Endothelial cell of umbilical vein (primary cell): ENCODE results near the gene OVOL3. TPM values are rescaled to one million over a fixed set of nuclear protein-coding genes. Genes with fewer than 3 reads are reported as not detected.

Experiments
- BruUV-seq: library from RNA; stranded (reverse); fragments of 400-500 nt; replicated peaks from 2 replicates; lab custom pipeline; 2021; lab: Mats Ljungman, UMichigan
- CTCF ChIA-PET: fragments of 300-600, 350-600 bp; sonication (Branson Sonifier 250); formaldehyde crosslinking; loops from one replicate; lab custom pipeline; 2021; ENCODE audit warnings: antibody characterized with exemption, inconsistent platforms; lab: Charles Lee
- POLR2A ChIA-PET: fragments of 300-600, 350-600 bp; sonication (Branson Sonifier 250); formaldehyde crosslinking; loops from one replicate; lab custom pipeline; 2021; ENCODE audit warnings: antibody characterized with exemption, inconsistent platforms; lab: Charles Lee
- DNase-seq: peaks from one replicate; pipeline ENCODE4 v3.0.0-alpha.2; 2011; ENCODE audit warnings: low read depth, low spot score
- FAIRE-seq: peaks from 2 replicates; lab custom pipeline; 2011; peaks lifted over from hg19 to GRCh38; lab: Jason Lieb, UNC
- H2AFZ ChIP-seq: 2 replicates; pipeline ENCODE4 v1.6.0; 2012; ENCODE audit warnings: low read depth, low read length, control low read depth, inconsistent platforms
- H3K27ac ChIP-seq: 2 replicates; pipeline ENCODE4 v1.5.1; 2011; ENCODE audit warnings: low read depth, mild to moderate bottlenecking, control low read depth, low read length, moderate library complexity; ENCODE audit not compliant: insufficient read depth
- H3K27me3 ChIP-seq, 2 experiments: 2 replicates each; pipeline versions ENCODE4 v1.6.0 to v1.6.1; 2011; ENCODE audit warnings: low read length in 2 of 2, mixed read lengths in 1 of 2; ENCODE audit not compliant: control insufficient read depth in 2 of 2, insufficient read depth in 2 of 2
- H3K36me3 ChIP-seq, 2 experiments: 2 replicates in 1 of 2; 3 replicates in 1 of 2; pipeline ENCODE4 v1.5.1; 2011; ENCODE audit warnings: low read length in 2 of 2, mild to moderate bottlenecking in 1 of 2, moderate library complexity in 1 of 2; ENCODE audit not compliant: control insufficient read depth in 2 of 2, insufficient read depth in 2 of 2; ENCODE audit errors: extremely low read depth in 1 of 2
- H3K4me1 ChIP-seq: 3 replicates; pipeline ENCODE4 v1.5.1; 2011; ENCODE audit warnings: mild to moderate bottlenecking, low read length; ENCODE audit not compliant: control insufficient read depth, insufficient read depth; ENCODE audit errors: extremely low read depth
- H3K4me2 ChIP-seq: 2 replicates; pipeline ENCODE4 v1.6.1; 2011; ENCODE audit warnings: low read length, control low read depth, mixed read lengths; ENCODE audit not compliant: insufficient read depth
- H3K4me3 ChIP-seq, 3 experiments: fragments of 200-600 bp in 1 of 3; sonication (generic), shearing (Covaris generic) in 1 of 3; replicated peaks in 1 of 3; 2 replicates each; pipeline ENCODE4 v1.5.1; 2011 to 2016; ENCODE audit warnings: control low read depth in 3 of 3, low read length in 3 of 3, mild to moderate bottlenecking in 2 of 3, inconsistent platforms in 1 of 3, low read depth in 1 of 3, moderate library complexity in 1 of 3; ENCODE audit not compliant: insufficient read depth in 1 of 3
- H3K79me2 ChIP-seq: 2 replicates; pipeline ENCODE4 v1.6.0; 2012; ENCODE audit warnings: low read length, inconsistent platforms; ENCODE audit not compliant: control insufficient read depth, insufficient read depth
- H3K9ac ChIP-seq: replicated peaks from 2 replicates; pipeline ENCODE3; 2011; ENCODE audit warnings: low read length, control low read depth; ENCODE audit not compliant: insufficient read depth; ENCODE audit errors: extremely low read depth
- H3K9me1 ChIP-seq: replicated peaks from 3 replicates; pipeline ENCODE4 v1.6.0; 2011; ENCODE audit warnings: mild to moderate bottlenecking, low read length; ENCODE audit not compliant: control insufficient read depth, insufficient read depth; ENCODE audit errors: extremely low read depth
- H3K9me3 ChIP-seq: replicated peaks from 2 replicates; pipeline ENCODE4 v1.5.1; 2012; ENCODE audit warnings: low read length, inconsistent platforms; ENCODE audit not compliant: control insufficient read depth, insufficient read depth
- H4K20me1 ChIP-seq: replicated peaks from 2 replicates; pipeline ENCODE3; 2011; ENCODE audit warnings: mild to moderate bottlenecking, low read length; ENCODE audit not compliant: control insufficient read depth, insufficient read depth; ENCODE audit errors: extremely low read depth
- EZH2 ChIP-seq: IDR thresholded peaks from 2 replicates; pipeline ENCODE4 v1.6.1; 2012; ENCODE audit warnings: borderline replicate concordance, low read depth, mild to moderate bottlenecking, moderate library complexity, low read length, inconsistent platforms; ENCODE audit not compliant: severe bottlenecking
- FOS ChIP-seq: IDR thresholded peaks from 2 replicates; pipeline ENCODE4 v1.6.1; 2011; ENCODE audit warnings: mild to moderate bottlenecking, low read length, moderate library complexity, borderline replicate concordance; ENCODE audit not compliant: insufficient read depth
- GATA2 ChIP-seq: IDR thresholded peaks from 2 replicates; pipeline ENCODE4 v1.7.0; 2011; ENCODE audit warnings: low read depth, mild to moderate bottlenecking, moderate library complexity, mixed read lengths, low read length; ENCODE audit not compliant: insufficient read length, insufficient read depth
- JUN ChIP-seq: IDR thresholded peaks from 2 replicates; pipeline ENCODE4 v1.6.1; 2011; ENCODE audit warnings: borderline replicate concordance, low read depth; ENCODE audit not compliant: insufficient read length, insufficient read depth
- MAX ChIP-seq: IDR thresholded peaks from 2 replicates; pipeline ENCODE4 v1.6.1; 2011; ENCODE audit not compliant: insufficient read depth, insufficient read length
- MYC ChIP-seq: IDR thresholded peaks from one replicate; pipeline ENCODE4 v1.6.1; 2011; ENCODE audit warnings: mild to moderate bottlenecking, low read depth, low read length
- POLR2A ChIP-seq: IDR thresholded peaks from 2 replicates; pipeline ENCODE4 v1.6.1; 2012; ENCODE audit warnings: low read depth, mild to moderate bottlenecking, control low read depth, low read length
- POLR2AphosphoS5 ChIP-seq: IDR thresholded peaks from 2 replicates; pipeline ENCODE4 v1.6.1; 2012; ENCODE audit warnings: low read depth, mild to moderate bottlenecking, control low read depth, low read length, moderate library complexity; ENCODE audit not compliant: insufficient read depth
- dilution Hi-C: fragments of 300-500 bp; cut with MboI; formaldehyde crosslinking; loops from one replicate; pipeline ENCODE4 v1.15.0; 2019; ENCODE audit warnings: low sequenced_read_pairs; ENCODE audit not compliant: extremely low pct_ligation_motif_present
- intact Hi-C: fragments of 100-400 bp; cut with micrococcal nuclease; formaldehyde crosslinking; loops from one replicate; pipeline ENCODE4 v1.10.0; 2022
- polyA plus RNA-seq, 4 experiments: library from polyadenylated mRNA; depleted of rRNA in 3 of 4; stranded (reverse) in 3 of 4; unstranded in 1 of 4; fragments of >200 nt; gene quantifications; 2 replicates each; pipeline versions ENCODE4 v1.2.1 to v1.2.3, GENCODE V29; 2011 to 2012; ENCODE audit warnings: missing spikeins in 1 of 4
- total RNA-seq: library from RNA; stranded (reverse); gene quantifications from 2 replicates; pipeline ENCODE4 v1.2.3, GENCODE V29; 2021

OVOL3 gene
- total and polyA plus RNA-seq, 2 donors (not counting 3 experiments of a cell fraction or from before 2014, with no cell fraction given), result not detected

DNA sequence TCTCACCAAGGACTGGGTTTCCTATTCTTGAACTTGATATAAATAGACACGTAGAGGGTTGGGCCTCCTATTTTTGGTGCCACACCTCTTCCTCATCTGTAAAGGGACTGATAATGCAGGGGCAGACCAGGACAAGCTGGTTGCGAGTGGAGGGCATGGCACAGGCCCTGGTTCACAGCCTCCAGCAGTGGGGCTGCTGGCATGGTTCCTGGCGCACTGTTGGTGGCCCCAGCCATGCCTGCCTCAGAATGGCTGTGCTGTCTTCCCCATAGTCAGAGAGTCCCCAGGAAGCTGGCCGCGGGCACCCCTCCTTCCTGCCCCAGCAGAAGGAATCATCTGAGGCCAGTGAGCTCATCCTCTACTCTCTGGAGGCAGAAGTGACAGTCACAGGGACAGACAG lies 10.5 kb upstream of the OVOL3 start:
- Histone ChIP-seq H2AFZ (no peak overlapping the region), H3K4me1 (no peaks in the 10 kb centered on the region), H3K9me3 (no peaks in the 10 kb centered on the region), H3K79me2 (no peaks in the 10 kb centered on the region), H3K36me3 (peaks cover 3 to 9% of the 10 kb centered on the region in 2 experiments), H3K9ac (no peak overlapping the region), H4K20me1 (no peaks in the 10 kb centered on the region), H3K9me1 (no peaks in the 10 kb centered on the region), H3K4me2 (no peak overlapping the region), H3K27me3 (no peaks in the 10 kb centered on the region), H3K4me3 (no peak overlapping the region), H3K27ac (no peak overlapping the region)
- FAIRE-seq (no peak), DNase-seq (no peak)
- CTCF ChIA-PET, result interaction anchor here (1.9 kb wide), 1 partner anchor 14 kb away, joined by 5 read pairs; the partner anchor contains the start of gene POLR2I
- TF ChIP-seq POLR2AphosphoS5 (no peak), MYC (no peak), MAX (no peak), FOS (no peak), POLR2A (no peak), GATA2 (no peak), JUN (no peak), EZH2 (no peak)
- intact Hi-C loops (no loop called here), dilution Hi-C loops (no loop called here)
- no TSS peak for BruUV-seq
- POLR2A ChIA-PET, result no interaction called here
